Measurements from ENCODE around the gene FLNB. TPM values are rescaled to one million over a fixed set of nuclear protein-coding genes. Genes with fewer than 3 reads are reported as not detected.

FLNB gene
- total RNA-seq, 1 experiment from 2014 or later, result 580 TPM

GRCh38 chr3:58063022-58063815 lies 55.0 kb downstream of the FLNB start:
- no peaks in the 10 kb centered on the region for H3K36me3 Mint-ChIP-seq (ENCODE audit: insufficient read depth, unreplicated experiment)
- H3K27ac Mint-ChIP-seq (ENCODE audit: low read depth, unreplicated experiment), result peak overlapping the region; percentile 46
- no peaks in the 10 kb centered on the region for H3K9me3 Mint-ChIP-seq (ENCODE audit: unreplicated experiment)
- no peak for TF ChIP-seq CTCF (IDR thresholded peaks at IDR 0.05; ENCODE audit: unreplicated experiment)
- ChIA-PET CTCF (interaction anchor here (0.6 to 1.5 kb wide), 12 partner anchors 10 to 261 kb away, joined by 3 to 9 read pairs (median 4); no protein-coding TSS in a partner anchor), POLR2A (interaction anchor here (0.7 to 2.0 kb wide), 7 partner anchors 8 to 160 kb away, joined by 3 to 15 read pairs (median 3); partner anchors contain the start of gene FLNB)
- peaks cover 55% of the 10 kb centered on the region for H3K4me1 Mint-ChIP-seq (ENCODE audit: insufficient read depth, unreplicated experiment)
- peak; percentile 78 for DNase-seq (ENCODE audit: unreplicated experiment)
- H3K27me3 Mint-ChIP-seq (ENCODE audit: insufficient read depth, unreplicated experiment), result no peaks in the 10 kb centered on the region
- intact Hi-C loops (cut with micrococcal nuclease), result no loop called here
- no peak overlapping the region for H3K4me3 Mint-ChIP-seq (ENCODE audit: unreplicated experiment)
- no TSS peak for BruUV-seq (replicated peaks)

GRCh38 chr3:58064923-58065638 lies 56.9 kb downstream of the FLNB start:
- Mint-ChIP-seq H3K4me3 (ENCODE audit: unreplicated experiment) (no peak overlapping the region), H3K27me3 (ENCODE audit: insufficient read depth, unreplicated experiment) (no peaks in the 10 kb centered on the region), H3K36me3 (ENCODE audit: insufficient read depth, unreplicated experiment) (no peaks in the 10 kb centered on the region), H3K27ac (ENCODE audit: low read depth, unreplicated experiment) (peak overlapping the region; percentile 39), H3K9me3 (ENCODE audit: unreplicated experiment) (no peaks in the 10 kb centered on the region), H3K4me1 (ENCODE audit: insufficient read depth, unreplicated experiment) (peaks cover 44% of the 10 kb centered on the region)
- ChIA-PET POLR2A (interaction anchor here (1.2 kb wide), 1 partner anchor 54 kb away, joined by 3 read pairs; no protein-coding TSS in a partner anchor), CTCF (interaction anchor here (1.3 kb wide), 1 partner anchor 102 kb away, joined by 3 read pairs; no protein-coding TSS in a partner anchor)
- intact Hi-C loops (cut with micrococcal nuclease), result no loop called here
- DNase-seq (ENCODE audit: unreplicated experiment), result no peak
- no peak for TF ChIP-seq CTCF (IDR thresholded peaks at IDR 0.05; ENCODE audit: unreplicated experiment)
- BruUV-seq (replicated peaks), result no TSS peak

DNA sequence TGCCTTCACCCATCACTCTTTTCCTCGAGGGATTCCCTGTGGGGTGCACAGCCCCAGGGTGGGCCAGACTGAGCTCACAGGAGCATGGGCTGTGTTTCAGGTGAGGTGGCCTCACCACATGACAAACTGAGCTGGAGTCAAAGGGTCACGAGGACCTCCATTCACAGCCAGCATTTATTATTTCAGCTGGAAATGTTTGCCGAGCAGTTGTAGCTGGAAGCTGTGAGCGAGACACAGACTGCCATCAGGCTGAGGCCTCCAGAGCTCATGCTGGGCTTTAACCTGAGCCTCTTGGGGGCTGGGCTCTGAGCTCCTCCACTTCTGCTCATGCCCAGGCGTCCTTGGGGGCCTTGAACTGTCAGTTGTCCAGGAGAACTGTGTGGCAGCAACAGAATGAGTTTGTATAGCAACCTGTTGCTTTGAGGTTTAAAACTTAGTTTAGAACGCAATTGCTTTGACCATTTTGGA lies 57.5 kb downstream of the FLNB start:
- no peak overlapping the region for H3K4me3 Mint-ChIP-seq (ENCODE audit: unreplicated experiment)
- H3K4me1 Mint-ChIP-seq (ENCODE audit: insufficient read depth, unreplicated experiment), result peaks cover 41% of the 10 kb centered on the region
- CTCF ChIA-PET, result no interaction called here
- TF ChIP-seq CTCF (IDR thresholded peaks at IDR 0.05; ENCODE audit: unreplicated experiment), result no peak
- POLR2A ChIA-PET, result interaction anchor here (1.2 kb wide), 1 partner anchor 55 kb away, joined by 3 read pairs; no protein-coding TSS in a partner anchor
- H3K27me3 Mint-ChIP-seq (ENCODE audit: insufficient read depth, unreplicated experiment), result no peaks in the 10 kb centered on the region
- H3K27ac Mint-ChIP-seq (ENCODE audit: low read depth, unreplicated experiment), result no peak overlapping the region
- intact Hi-C loops (cut with micrococcal nuclease), result no loop called here
- no TSS peak for BruUV-seq (replicated peaks)
- H3K9me3 Mint-ChIP-seq (ENCODE audit: unreplicated experiment), result no peaks in the 10 kb centered on the region
- H3K36me3 Mint-ChIP-seq (ENCODE audit: insufficient read depth, unreplicated experiment), result no peaks in the 10 kb centered on the region
- no peak for DNase-seq (ENCODE audit: unreplicated experiment)

GRCh38 chr3:58066842-58067241 lies 58.6 kb downstream of the FLNB start:
- Mint-ChIP-seq H3K27me3 (ENCODE audit: insufficient read depth, unreplicated experiment) (no peaks in the 10 kb centered on the region), H3K4me3 (ENCODE audit: unreplicated experiment) (no peak overlapping the region), H3K27ac (ENCODE audit: low read depth, unreplicated experiment) (peak overlapping the region; percentile 63), H3K9me3 (ENCODE audit: unreplicated experiment) (no peaks in the 10 kb centered on the region), H3K36me3 (ENCODE audit: insufficient read depth, unreplicated experiment) (peaks cover 11% of the 10 kb centered on the region), H3K4me1 (ENCODE audit: insufficient read depth, unreplicated experiment) (peaks cover 33% of the 10 kb centered on the region)
- no peak for DNase-seq (ENCODE audit: unreplicated experiment)
- intact Hi-C loops (cut with micrococcal nuclease), result no loop called here
- CTCF ChIA-PET, result interaction anchor here (0.8 kb wide), 1 partner anchor 138 kb away, joined by 5 read pairs; no protein-coding TSS in a partner anchor
- POLR2A ChIA-PET, result interaction anchor here (0.8 kb wide), 1 partner anchor 61 kb away, joined by 3 read pairs; no protein-coding TSS in a partner anchor
- no peak for TF ChIP-seq CTCF (IDR thresholded peaks at IDR 0.05; ENCODE audit: unreplicated experiment)
- no TSS peak for BruUV-seq (replicated peaks)
